HK-2 (cell line): ENCODE measurements around the gene PRSS8.
A peak's percentile ranks its signal among the peaks of the same experiment; 100 is the strongest.
"Not testable (repeated sequence)": the region's sequence is repeated elsewhere in the genome, so short reads cannot be mapped to it uniquely, and the experiment has no call there.

Source experiments
- DNase-seq: peaks from one replicate; pipeline ENCODE4 v3.0.0-alpha.2; 2018; ENCODE audit not compliant: unreplicated experiment

Gene PRSS8

DNA sequence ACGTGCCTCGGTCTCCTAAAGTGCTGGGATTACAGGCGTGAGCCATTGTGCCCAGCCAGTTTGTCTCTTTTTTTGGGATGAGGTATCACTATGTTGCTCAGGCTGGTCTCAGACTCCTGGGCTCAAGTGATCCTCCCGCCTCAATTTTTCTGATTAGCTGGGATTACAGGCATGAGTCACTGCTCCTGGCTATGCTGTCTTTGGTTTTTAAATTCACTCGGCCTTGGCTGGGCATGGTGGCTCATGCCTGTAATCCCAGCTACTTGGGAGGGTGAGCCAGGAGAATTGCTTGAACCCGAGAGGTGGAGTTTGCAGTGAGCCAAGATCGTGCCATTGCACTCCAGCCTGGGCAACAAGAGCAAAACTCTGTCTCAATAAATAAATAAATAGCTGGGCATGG is 8.9 kb upstream of the PRSS8 start:
- not testable (repeated sequence) for DNase-seq

GRCh38 chr16:31143694-31144148 is 8.2 kb upstream of the PRSS8 start:
- DNase-seq = no peak

DNA sequence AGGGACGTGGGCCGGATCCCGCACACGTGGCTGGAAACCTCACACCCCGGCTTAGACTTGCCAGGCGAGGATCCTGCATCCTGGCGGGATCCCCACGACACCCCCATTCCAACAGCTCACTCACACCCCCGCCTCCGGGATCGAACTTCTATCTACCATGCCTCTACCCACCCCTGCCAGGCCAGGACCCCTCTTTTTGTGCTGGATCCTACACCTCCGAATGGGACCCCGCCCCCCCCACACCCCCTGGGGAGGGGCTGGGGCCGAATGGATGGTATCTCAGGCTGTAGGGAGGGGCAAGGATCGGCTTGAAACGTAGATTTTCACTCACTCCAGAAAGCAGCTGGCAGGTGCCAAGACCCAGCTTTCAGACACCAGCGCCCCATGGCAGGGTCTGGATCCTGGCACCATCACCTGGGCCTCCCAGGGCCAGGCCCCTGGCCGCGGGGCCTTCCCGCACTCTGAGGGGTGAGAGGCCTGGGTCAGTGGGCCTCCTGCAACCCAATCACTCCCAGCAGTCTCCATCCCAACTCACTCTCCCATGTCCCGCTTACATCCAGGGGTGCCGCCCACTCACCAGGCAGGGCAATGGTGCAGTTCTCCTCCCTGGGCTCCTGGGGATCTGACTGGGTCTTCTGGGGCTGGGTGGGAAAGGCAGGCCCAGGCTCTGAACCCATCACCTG is 7.6 kb upstream of the PRSS8 start:
- no peak for DNase-seq

DNA sequence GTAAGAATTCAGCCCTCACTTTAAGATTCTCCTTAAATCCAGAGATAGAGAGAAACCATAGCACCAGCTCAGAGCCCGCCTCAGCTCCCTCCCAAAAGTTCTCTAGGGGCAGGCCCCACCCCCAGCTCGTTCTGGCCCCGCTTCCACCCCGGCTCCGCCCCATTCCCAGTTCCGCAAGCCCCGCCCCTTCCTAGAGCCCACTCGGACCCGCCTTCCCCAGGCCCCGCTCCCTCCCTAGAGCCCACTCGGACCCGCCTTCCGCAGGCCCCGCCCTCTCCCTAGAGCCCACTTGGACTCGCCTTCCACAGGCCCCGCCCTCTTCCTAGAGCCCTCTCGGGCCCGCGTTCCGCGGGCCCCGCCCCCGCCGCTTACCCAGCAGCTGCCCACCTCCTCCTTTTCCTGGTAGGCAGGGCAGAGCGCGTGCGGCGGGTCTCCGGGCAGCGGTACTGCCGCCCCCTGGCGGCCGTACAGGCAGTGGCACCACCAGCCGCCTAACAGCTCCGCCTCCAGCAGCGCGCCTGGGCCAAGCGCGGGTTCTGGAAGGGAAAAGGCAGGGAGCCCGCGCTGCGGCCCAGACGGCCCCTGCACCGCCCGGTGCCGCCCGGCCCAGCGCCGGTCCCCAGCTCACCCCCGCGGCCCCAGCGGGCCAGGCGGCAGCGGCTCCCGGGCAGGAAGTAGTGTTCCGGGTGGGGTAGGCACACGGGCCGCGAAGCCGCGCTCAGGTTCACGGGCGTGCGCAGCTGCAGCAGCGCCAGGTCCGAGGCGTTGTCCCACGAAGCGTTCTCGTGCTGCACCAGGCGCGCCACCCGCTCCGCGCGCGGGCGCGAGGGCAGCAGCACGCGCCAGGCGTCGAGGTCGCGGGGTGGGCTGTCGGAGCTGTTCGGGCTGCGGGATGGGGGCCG is 6.8 kb upstream of the PRSS8 start:
- DNase-seq = peak; percentile 100

DNA sequence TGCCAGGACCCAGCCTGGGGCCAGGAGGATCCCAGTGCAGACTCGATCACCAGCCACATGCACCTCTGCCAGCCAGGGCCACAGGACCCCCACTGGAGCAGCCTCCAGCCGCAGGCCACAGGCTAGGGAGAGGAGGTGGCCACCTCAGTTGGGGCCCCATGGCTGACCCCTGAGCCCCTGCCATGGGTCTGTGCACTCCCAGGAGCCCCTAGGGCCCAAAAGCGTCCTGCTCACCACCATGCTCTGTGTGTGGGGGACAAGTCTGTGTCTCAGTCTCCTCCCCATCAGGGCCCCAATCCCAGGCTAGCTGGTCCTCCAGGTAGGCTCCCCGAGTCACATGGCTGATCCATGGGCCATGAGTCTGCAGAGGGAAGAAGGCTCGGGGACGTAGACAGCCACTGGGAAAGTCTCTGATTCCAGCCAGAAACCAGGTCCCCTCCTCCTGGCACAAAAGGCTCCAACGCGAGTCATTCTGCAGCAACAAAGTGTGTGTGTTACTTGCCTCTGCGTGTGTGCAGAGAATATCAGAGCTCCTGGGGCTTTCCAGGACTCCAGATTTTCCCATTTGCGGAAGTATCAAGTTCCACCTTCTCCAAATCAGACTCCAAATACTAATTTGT is 6.1 kb upstream of the PRSS8 start:
- DNase-seq = no peak

DNA sequence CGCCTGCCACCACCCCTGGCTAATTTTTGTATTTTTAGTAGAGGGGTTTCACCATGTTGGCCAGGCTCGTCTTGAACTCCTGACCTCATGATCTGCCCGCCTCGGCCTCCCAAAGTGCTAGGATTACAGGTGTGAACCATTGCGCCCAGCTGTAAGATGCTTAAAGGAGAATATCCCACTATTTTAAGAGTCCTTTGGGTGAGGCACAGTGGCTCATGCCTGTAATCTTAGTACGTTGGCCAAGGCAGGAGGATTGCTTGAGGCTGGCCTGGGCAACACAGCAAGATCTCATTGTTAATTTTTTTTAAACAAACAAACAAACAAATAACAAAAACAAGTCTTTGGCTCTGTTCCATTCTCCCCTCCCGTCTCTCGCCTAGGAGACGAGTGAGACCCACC is 5.5 kb upstream of the PRSS8 start:
- DNase-seq = not testable (repeated sequence)

- peak; percentile 93 for DNase-seq
Observed at GRCh38 chr16:31138621-31139578, 3.4 kb upstream of the PRSS8 start.

GRCh38 chr16:31136822-31137499 is 1.4 kb upstream of the PRSS8 start:
- not testable (repeated sequence) for DNase-seq

- DNase-seq = no peak
Observed at GRCh38 chr16:31136287-31136662, 748 bp upstream of the PRSS8 start.

- DNase-seq = no peak
Observed at GRCh38 chr16:31134625-31135534, 647 bp downstream of the PRSS8 start.

GRCh38 chr16:31134091-31134571 is 1.4 kb downstream of the PRSS8 start:
- no peak for DNase-seq

DNA sequence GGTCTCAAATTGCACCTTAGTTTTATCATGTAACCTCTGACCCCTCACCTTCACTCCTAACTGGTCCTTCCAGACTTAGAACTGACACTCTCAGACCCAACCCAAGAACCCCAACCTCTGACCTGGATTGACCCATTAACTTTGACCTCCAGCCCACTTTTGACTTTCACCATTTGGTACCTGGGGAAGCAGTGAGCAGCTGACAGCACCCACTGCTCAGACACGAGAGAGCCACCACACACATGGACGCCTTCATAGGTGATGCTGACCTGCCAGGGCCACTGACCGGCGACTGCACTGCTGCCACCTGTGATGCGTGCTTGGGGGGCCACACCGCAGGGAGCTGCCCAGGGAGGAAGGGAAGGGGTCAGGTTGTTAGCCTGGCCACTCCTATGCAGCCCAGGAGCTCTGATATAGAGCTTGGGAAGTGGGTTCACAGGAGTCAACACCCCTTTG is 2.5 kb downstream of the PRSS8 start:
- DNase-seq = no peak

- DNase-seq = no peak
Observed at GRCh38 chr16:31132303-31132979, 3.1 kb downstream of the PRSS8 start.

GRCh38 chr16:31131841-31132271 is 3.7 kb downstream of the PRSS8 start:
- DNase-seq = no peak

DNA sequence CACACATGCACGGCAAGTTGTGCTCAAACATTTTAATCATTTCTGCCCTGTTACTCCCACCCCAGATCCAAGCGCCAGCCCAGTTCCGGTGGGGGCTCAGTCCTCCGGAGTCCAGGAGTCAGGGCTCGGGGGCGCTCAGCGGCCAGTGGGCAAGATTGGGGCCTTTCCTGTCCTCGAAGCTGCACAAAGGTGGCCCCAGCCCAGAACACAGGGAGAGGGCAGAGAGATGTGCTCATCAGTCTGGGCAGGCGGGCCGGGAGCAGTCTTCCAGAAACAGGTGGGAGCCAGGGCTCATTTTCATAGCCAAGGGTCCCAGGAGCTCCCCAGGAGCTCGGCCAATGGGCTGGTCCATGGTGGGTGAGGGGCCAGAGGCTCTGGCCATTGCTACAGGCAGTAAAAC is 4.1 kb downstream of the PRSS8 start:
- DNase-seq = no peak

DNA sequence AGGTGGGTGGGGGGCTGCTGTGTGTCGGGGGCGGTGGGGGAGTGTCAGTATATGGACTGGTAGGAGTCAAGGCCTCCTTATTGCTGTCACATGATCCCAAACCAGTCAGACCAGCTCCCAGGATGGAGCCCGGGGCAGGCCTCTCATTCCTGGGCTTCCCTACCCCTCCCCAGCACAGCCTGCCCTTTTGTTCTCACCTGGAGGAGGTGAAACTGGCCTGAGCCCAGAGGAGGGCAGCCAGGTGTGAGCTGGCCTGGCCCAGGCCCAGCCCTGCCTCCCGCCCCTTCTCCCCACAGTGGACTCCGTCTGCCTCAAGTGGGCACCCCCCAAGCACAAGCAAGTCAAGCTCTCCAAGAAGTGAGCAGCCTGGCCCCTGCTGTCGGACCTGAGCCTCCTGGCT is 4.6 kb downstream of the PRSS8 start:
- DNase-seq = no peak

- DNase-seq = no peak
Observed at GRCh38 chr16:31130336-31130891, 5.1 kb downstream of the PRSS8 start.

DNA sequence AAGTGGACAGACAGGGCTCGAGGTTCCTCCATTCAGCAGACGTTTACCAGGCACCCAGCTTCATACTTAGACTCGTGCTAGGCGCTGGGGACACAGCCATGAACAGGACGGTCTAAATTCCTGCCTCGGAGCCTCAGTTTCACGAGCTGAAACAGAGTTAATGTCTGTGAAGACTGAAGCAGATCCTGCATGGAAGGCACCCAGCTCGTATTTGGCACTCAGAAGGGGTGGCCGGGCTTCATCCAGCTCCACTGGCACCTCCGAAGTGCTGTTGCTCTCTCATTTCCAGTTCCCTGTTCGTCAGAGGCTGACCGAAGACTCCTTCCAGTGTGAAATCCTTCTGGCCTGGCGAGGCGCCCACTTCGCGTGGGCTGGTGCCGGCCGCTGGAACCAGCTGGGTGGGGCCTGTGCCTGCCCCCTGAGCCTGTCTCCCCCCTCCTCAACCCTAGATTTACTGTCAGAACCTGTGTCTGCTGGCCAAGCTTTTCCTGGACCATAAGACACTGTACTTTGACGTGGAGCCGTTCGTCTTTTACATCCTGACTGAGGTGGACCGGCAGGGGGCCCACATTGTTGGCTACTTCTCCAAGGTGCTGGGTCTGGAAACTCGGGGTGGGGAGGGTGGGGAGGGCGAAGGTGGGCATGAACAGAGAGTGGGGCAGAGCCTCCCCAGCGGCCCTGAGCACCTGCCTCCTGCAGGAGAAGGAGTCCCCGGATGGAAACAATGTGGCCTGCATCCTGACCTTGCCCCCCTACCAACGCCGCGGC is 5.8 kb downstream of the PRSS8 start:
- no peak for DNase-seq
